ENCODE measurements around the gene FFAR3.
"Not testable (repeated sequence)": the region's sequence is repeated elsewhere in the genome, so short reads cannot be mapped to it uniquely, and the experiment has no call there.

The FFAR3 gene

GRCh38 chr19:35352448-35353304 lies 5.6 kb upstream of the FFAR3 start:
- no peak overlapping the region for H3K27ac Mint-ChIP-seq
- peaks cover 29% of the 10 kb centered on the region for H3K4me1 Mint-ChIP-seq (ENCODE audit: low read depth)
- no peak overlapping the region for H3K4me3 Mint-ChIP-seq
- no peaks in the 10 kb centered on the region for H3K27me3 Mint-ChIP-seq
- no peaks in the 10 kb centered on the region for H3K9me3 Mint-ChIP-seq
- H3K36me3 Mint-ChIP-seq (ENCODE audit: low read depth): no peaks in the 10 kb centered on the region

GRCh38 chr19:35353635-35354034 lies 4.6 kb upstream of the FFAR3 start:
- Mint-ChIP-seq H3K27me3 (peaks cover 3% of the 10 kb centered on the region), H3K4me3 (no peak overlapping the region), H3K4me1 (ENCODE audit: low read depth) (peaks cover 27% of the 10 kb centered on the region), H3K36me3 (ENCODE audit: low read depth) (no peaks in the 10 kb centered on the region), H3K27ac (no peak overlapping the region), H3K9me3 (no peaks in the 10 kb centered on the region)

- Mint-ChIP-seq H3K27ac (no peak overlapping the region), H3K9me3 (no peaks in the 10 kb centered on the region), H3K4me3 (no peak overlapping the region), H3K4me1 (ENCODE audit: low read depth) (peaks cover 18% of the 10 kb centered on the region), H3K27me3 (peaks cover 3% of the 10 kb centered on the region), H3K36me3 (ENCODE audit: low read depth) (no peaks in the 10 kb centered on the region)
Measured at GRCh38 chr19:35354898-35355297, 3.4 kb upstream of the FFAR3 start.

GRCh38 chr19:35355791-35356460 lies 2.3 kb upstream of the FFAR3 start:
- H3K27me3 Mint-ChIP-seq: peaks cover 4% of the 10 kb centered on the region
- no peaks in the 10 kb centered on the region for H3K36me3 Mint-ChIP-seq (ENCODE audit: low read depth)
- H3K4me1 Mint-ChIP-seq (ENCODE audit: low read depth): peaks cover 18% of the 10 kb centered on the region
- no peak overlapping the region for H3K4me3 Mint-ChIP-seq
- no peak overlapping the region for H3K27ac Mint-ChIP-seq
- no peaks in the 10 kb centered on the region for H3K9me3 Mint-ChIP-seq

GRCh38 chr19:35358834-35359233 lies 574 bp downstream of the FFAR3 start:
- H3K4me3 Mint-ChIP-seq; H3K36me3 Mint-ChIP-seq (ENCODE audit: low read depth); H3K27ac Mint-ChIP-seq; H3K9me3 Mint-ChIP-seq; H3K27me3 Mint-ChIP-seq: not testable (repeated sequence)
- peaks cover 12% of the 10 kb centered on the region for H3K4me1 Mint-ChIP-seq (ENCODE audit: low read depth)

- H3K9me3 Mint-ChIP-seq; H3K27ac Mint-ChIP-seq; H3K27me3 Mint-ChIP-seq; H3K36me3 Mint-ChIP-seq (ENCODE audit: low read depth); H3K4me3 Mint-ChIP-seq: not testable (repeated sequence)
- H3K4me1 Mint-ChIP-seq (ENCODE audit: low read depth): peaks cover 12% of the 10 kb centered on the region
Measured at GRCh38 chr19:35359395-35359794, 1.1 kb downstream of the FFAR3 start.

GRCh38 chr19:35360081-35360480 lies 1.8 kb downstream of the FFAR3 start:
- not testable (repeated sequence) for H3K9me3 Mint-ChIP-seq; H3K27ac Mint-ChIP-seq; H3K36me3 Mint-ChIP-seq (ENCODE audit: low read depth); H3K4me3 Mint-ChIP-seq; H3K27me3 Mint-ChIP-seq
- peaks cover 12% of the 10 kb centered on the region for H3K4me1 Mint-ChIP-seq (ENCODE audit: low read depth)

GRCh38 chr19:35360880-35361420 lies 2.7 kb downstream of the FFAR3 start:
- H3K27ac Mint-ChIP-seq: no peak overlapping the region

GRCh38 chr19:35362261-35363000 lies 4.2 kb downstream of the FFAR3 start:
- H3K36me3 Mint-ChIP-seq (ENCODE audit: low read depth): no peaks in the 10 kb centered on the region
- peaks cover 18% of the 10 kb centered on the region for H3K27me3 Mint-ChIP-seq
- H3K27ac Mint-ChIP-seq: no peak overlapping the region
- H3K4me3 Mint-ChIP-seq: no peak overlapping the region
- H3K4me1 Mint-ChIP-seq (ENCODE audit: low read depth): peaks cover 10% of the 10 kb centered on the region
- H3K9me3 Mint-ChIP-seq: no peaks in the 10 kb centered on the region

More at GRCh38 chr19:35360880-35361420, 2.7 kb downstream of the FFAR3 start:
- Mint-ChIP-seq H3K4me1 (ENCODE audit: low read depth) (peaks cover 12% of the 10 kb centered on the region), H3K36me3 (ENCODE audit: low read depth) (no peaks in the 10 kb centered on the region), H3K9me3 (no peaks in the 10 kb centered on the region), H3K4me3 (no peak overlapping the region), H3K27me3 (peaks cover 10% of the 10 kb centered on the region)

- Mint-ChIP-seq H3K4me3 (no peak overlapping the region), H3K9me3 (no peaks in the 10 kb centered on the region), H3K27me3 (peaks cover 20% of the 10 kb centered on the region), H3K4me1 (ENCODE audit: low read depth) (peaks cover 4% of the 10 kb centered on the region), H3K36me3 (ENCODE audit: low read depth) (no peaks in the 10 kb centered on the region), H3K27ac (no peak overlapping the region)
Measured at GRCh38 chr19:35363001-35363590, 4.8 kb downstream of the FFAR3 start.

GRCh38 chr19:35363711-35364425 lies 5.6 kb downstream of the FFAR3 start:
- no peak overlapping the region for H3K4me3 Mint-ChIP-seq
- no peaks in the 10 kb centered on the region for H3K4me1 Mint-ChIP-seq (ENCODE audit: low read depth)
- H3K36me3 Mint-ChIP-seq (ENCODE audit: low read depth): no peaks in the 10 kb centered on the region
- no peaks in the 10 kb centered on the region for H3K9me3 Mint-ChIP-seq
- peaks cover 27% of the 10 kb centered on the region for H3K27me3 Mint-ChIP-seq
- H3K27ac Mint-ChIP-seq: no peak overlapping the region

- H3K36me3 Mint-ChIP-seq (ENCODE audit: low read depth): no peaks in the 10 kb centered on the region
- H3K27me3 Mint-ChIP-seq: peaks cover 28% of the 10 kb centered on the region
- H3K9me3 Mint-ChIP-seq: no peaks in the 10 kb centered on the region
- H3K4me3 Mint-ChIP-seq: no peak overlapping the region
- H3K27ac Mint-ChIP-seq: no peak overlapping the region
- H3K4me1 Mint-ChIP-seq (ENCODE audit: low read depth): no peaks in the 10 kb centered on the region
Measured at GRCh38 chr19:35365303-35365702, 7.0 kb downstream of the FFAR3 start.

GRCh38 chr19:35368378-35368777 lies 10.1 kb downstream of the FFAR3 start:
- no peak overlapping the region for H3K27ac Mint-ChIP-seq
- H3K36me3 Mint-ChIP-seq (ENCODE audit: low read depth): no peaks in the 10 kb centered on the region
- H3K4me1 Mint-ChIP-seq (ENCODE audit: low read depth): no peaks in the 10 kb centered on the region
- no peaks in the 10 kb centered on the region for H3K9me3 Mint-ChIP-seq
- no peak overlapping the region for H3K4me3 Mint-ChIP-seq
- peaks cover 27% of the 10 kb centered on the region for H3K27me3 Mint-ChIP-seq

- Mint-ChIP-seq H3K36me3 (ENCODE audit: low read depth) (no peaks in the 10 kb centered on the region), H3K4me1 (ENCODE audit: low read depth) (peaks cover 3% of the 10 kb centered on the region), H3K27ac (no peak overlapping the region), H3K9me3 (no peaks in the 10 kb centered on the region), H3K27me3 (peaks cover 27% of the 10 kb centered on the region), H3K4me3 (no peak overlapping the region)
Measured at GRCh38 chr19:35369522-35369921, 11.3 kb downstream of the FFAR3 start.
